Trophoblast cell (in vitro differentiated cells and primary cell): Measurements from ENCODE around the gene SAMD14.

Experiments
- DNase-seq, 2 donors: peaks; one replicate each; pipeline ENCODE4 v3.0.0-alpha.2; 2016
- H2AFZ ChIP-seq: 2 replicates; pipeline ENCODE4 v1.6.1; 2013; ENCODE audit warnings: low read length, moderate library complexity, mild to moderate bottlenecking; ENCODE audit not compliant: insufficient read depth, poor library complexity
- H2AK5ac ChIP-seq: 2 replicates; pipeline ENCODE4 v1.6.1; 2013; ENCODE audit warnings: mild to moderate bottlenecking, low read length
- H2BK120ac ChIP-seq: 2 replicates; pipeline ENCODE4 v1.6.1; 2013; ENCODE audit warnings: low read length, mild to moderate bottlenecking, moderate library complexity; ENCODE audit not compliant: insufficient read depth, poor library complexity
- H2BK12ac ChIP-seq: 2 replicates; pipeline ENCODE4 v1.6.1; 2013; ENCODE audit warnings: mild to moderate bottlenecking, low read length, moderate library complexity
- H2BK5ac ChIP-seq: 2 replicates; pipeline ENCODE4 v1.6.1; 2013; ENCODE audit warnings: low read length, low read depth, moderate library complexity, mild to moderate bottlenecking; ENCODE audit not compliant: poor library complexity
- H3K14ac ChIP-seq: 2 replicates; pipeline ENCODE4 v1.6.1; 2013; ENCODE audit warnings: mild to moderate bottlenecking, low read length
- H3K18ac ChIP-seq: 2 replicates; pipeline ENCODE4 v1.6.1; 2013; ENCODE audit warnings: mild to moderate bottlenecking, low read length
- H3K23ac ChIP-seq: 2 replicates; pipeline ENCODE4 v1.6.1; 2013; ENCODE audit warnings: low read length
- H3K27ac ChIP-seq: 2 replicates; pipeline ENCODE4 v1.5.1; 2013; ENCODE audit warnings: low read depth, mild to moderate bottlenecking, inconsistent platforms, low read length, moderate library complexity
- H3K27me3 ChIP-seq: 2 replicates; pipeline ENCODE4 v1.6.1; 2013; ENCODE audit warnings: inconsistent platforms, mild to moderate bottlenecking, low read length, moderate library complexity; ENCODE audit not compliant: insufficient read depth
- H3K36me3 ChIP-seq, 2 experiments: 1 replicate in 1 of 2; 2 replicates in 1 of 2; pipeline ENCODE4 v1.6.1; 2013; ENCODE audit warnings: low read length in 2 of 2, mild to moderate bottlenecking in 2 of 2, moderate library complexity in 1 of 2; ENCODE audit not compliant: insufficient read depth in 2 of 2, control insufficient read depth in 1 of 2
- H3K4ac ChIP-seq: 2 replicates; pipeline ENCODE4 v1.6.1; 2013; ENCODE audit warnings: low read depth, mild to moderate bottlenecking, low read length, moderate library complexity
- H3K4me1 ChIP-seq, 2 experiments: 1 replicate in 1 of 2; 2 replicates in 1 of 2; pipeline ENCODE4 v1.6.1; 2013; ENCODE audit warnings: low read length in 2 of 2, mild to moderate bottlenecking in 2 of 2, moderate library complexity in 1 of 2; ENCODE audit not compliant: insufficient read depth in 2 of 2, control insufficient read depth in 1 of 2
- H3K4me2 ChIP-seq: 2 replicates; pipeline ENCODE4 v1.6.1; 2013; ENCODE audit warnings: inconsistent platforms, mild to moderate bottlenecking, low read length, moderate library complexity
- H3K4me3 ChIP-seq: 2 replicates; pipeline ENCODE4 v1.5.1; 2013; ENCODE audit warnings: mild to moderate bottlenecking, low read depth, low read length, inconsistent platforms
- H3K79me1 ChIP-seq: one replicate; pipeline ENCODE4 v1.6.1; 2013; ENCODE audit warnings: low read length
- H3K79me2 ChIP-seq: 2 replicates; pipeline ENCODE4 v1.6.1; 2013; ENCODE audit warnings: low read length, mild to moderate bottlenecking; ENCODE audit not compliant: control insufficient read depth, insufficient read depth, poor library complexity
- H3K9ac ChIP-seq: 2 replicates; pipeline ENCODE4 v1.6.1; 2013; ENCODE audit warnings: mild to moderate bottlenecking, low read length
- H3K9me3 ChIP-seq: 2 replicates; pipeline ENCODE4 v1.6.1; 2013; ENCODE audit warnings: low read depth, mild to moderate bottlenecking, control low read depth, inconsistent platforms, low read length; ENCODE audit not compliant: insufficient read depth
- H4K12ac ChIP-seq: 2 replicates; pipeline ENCODE4 v1.6.1; 2013; ENCODE audit warnings: low read depth, mild to moderate bottlenecking, low read length, moderate library complexity
- H4K8ac ChIP-seq: 2 replicates; pipeline ENCODE4 v1.6.1; 2013; ENCODE audit warnings: low read depth, mild to moderate bottlenecking, low read length, moderate library complexity
- H4K91ac ChIP-seq: one replicate; pipeline ENCODE4 v1.6.1; 2013; ENCODE audit warnings: low read depth, mild to moderate bottlenecking, low read length, moderate library complexity
- WGBS: extraction: QIAGEN DNeasy Blood & Tissue Kit; methylation state at CpG from one replicate; pipeline ENCODE4 v1.1.7; 2013; ENCODE audit warnings: missing lambda C conversion rate; ENCODE audit not compliant: insufficient read length, insufficient coverage; ENCODE audit errors: extremely low coverage; 5-methylcytosine and 5-hydroxymethylcytosine counted together

The SAMD14 gene

DNA sequence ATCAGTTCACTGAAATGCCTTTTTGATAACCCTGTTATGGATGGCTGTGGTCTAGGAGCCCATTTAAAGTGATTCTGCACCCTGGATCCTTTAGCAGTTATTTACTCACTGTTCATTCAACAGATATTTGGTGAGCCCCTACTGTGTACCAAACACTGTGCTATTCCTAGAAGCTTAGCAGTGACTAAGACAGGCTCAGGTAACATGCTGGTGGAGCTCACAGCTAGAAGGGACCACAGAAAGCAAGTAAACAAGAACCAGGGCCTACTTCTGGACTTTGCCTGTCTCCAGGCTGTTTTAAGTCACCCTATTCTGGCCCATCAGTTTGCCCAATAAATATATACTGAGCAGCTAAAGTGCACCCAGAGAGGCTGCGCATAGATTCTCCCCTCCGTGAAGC is 63.0 kb downstream of the SAMD14 start:
- no peak overlapping the region for H3K4ac ChIP-seq
- H3K4me1 ChIP-seq, result peaks cover 25 to 29% of the 10 kb centered on the region in 2 experiments
- H3K79me2 ChIP-seq, result peaks cover 1% of the 10 kb centered on the region
- no peak overlapping the region for H3K4me2 ChIP-seq
- H3K9me3 ChIP-seq, result no peaks in the 10 kb centered on the region
- H4K91ac ChIP-seq, result no peak overlapping the region
- H3K23ac ChIP-seq, result no peak overlapping the region
- H2BK5ac ChIP-seq, result no peak overlapping the region
- H3K14ac ChIP-seq, result no peak overlapping the region
- no peak overlapping the region for H4K8ac ChIP-seq
- H3K79me1 ChIP-seq, result peaks cover 12% of the 10 kb centered on the region
- H3K18ac ChIP-seq, result no peak overlapping the region
- no peak for DNase-seq
- peaks cover 29 to 34% of the 10 kb centered on the region in 2 experiments for H3K36me3 ChIP-seq
- H3K4me3 ChIP-seq, result no peak overlapping the region
- no peak overlapping the region for H2BK120ac ChIP-seq
- H2BK12ac ChIP-seq, result no peak overlapping the region
- no peak overlapping the region for H4K12ac ChIP-seq
- no peak overlapping the region for H2AK5ac ChIP-seq
- H3K27ac ChIP-seq, result no peak overlapping the region
- no peak overlapping the region for H2AFZ ChIP-seq
- WGBS, result no CpG with 5 or more reads among the region's 2 CpGs
- no peaks in the 10 kb centered on the region for H3K27me3 ChIP-seq
- H3K9ac ChIP-seq, result no peak overlapping the region

DNA sequence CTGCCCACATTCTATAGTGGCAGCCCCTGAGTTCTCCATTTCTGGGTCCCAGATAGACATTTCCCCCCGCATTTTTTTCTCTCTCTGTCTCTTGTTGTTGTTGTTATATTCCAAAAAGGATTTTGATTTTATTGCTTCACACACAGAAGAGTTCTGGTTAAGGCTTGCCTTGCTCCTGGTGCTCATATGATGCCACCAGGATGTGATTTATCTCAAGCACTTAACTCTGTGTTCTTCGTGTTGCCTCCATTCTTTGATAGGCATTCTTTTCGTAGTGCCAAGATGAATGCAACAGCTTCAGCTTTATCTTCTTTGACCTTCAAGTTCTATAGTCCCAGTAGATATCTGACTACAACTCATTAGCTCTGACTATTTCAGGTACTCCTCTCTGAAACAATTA is 64.9 kb downstream of the SAMD14 start:
- WGBS, result no CpG with 5 or more reads among the region's 3 CpGs

DNA sequence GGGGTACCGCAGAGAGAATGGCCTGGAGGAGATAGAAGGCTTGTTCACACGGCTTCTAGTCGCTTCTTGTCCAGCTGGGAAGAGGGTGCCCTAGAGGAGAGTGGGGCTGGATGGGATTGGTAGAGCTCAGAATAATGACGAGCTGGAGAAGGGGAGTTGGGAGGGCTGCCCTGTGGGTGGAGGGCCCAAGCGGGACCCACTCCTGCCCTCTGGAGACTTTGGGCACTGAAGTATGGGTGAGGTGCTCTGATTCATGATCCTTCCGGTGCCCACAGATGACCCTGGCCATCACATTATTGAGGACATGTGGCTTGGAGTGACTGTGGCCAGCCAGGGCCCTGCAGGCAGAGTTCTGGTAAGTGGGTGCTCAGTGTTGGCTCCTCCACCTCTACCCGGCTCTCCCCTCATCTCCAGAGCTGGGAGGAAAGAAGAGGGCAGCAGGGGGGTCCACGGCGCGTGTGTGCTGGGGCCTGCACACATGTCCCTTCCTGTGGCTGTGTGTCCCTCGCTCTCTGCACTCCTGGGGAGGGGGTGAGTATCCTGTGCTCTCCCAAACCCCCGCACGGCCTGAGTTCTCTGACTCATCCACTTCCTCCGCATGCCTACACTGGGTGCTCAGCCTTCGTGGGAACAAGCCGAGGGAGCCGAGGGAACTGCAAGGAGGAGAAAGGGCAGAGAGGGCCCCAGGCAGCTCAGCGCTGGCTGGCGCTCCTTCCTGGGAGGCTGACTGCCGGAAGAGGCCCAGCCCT is 65.5 kb downstream of the SAMD14 start:
- H3K18ac ChIP-seq, result peak overlapping the region; percentile 68
- H3K79me2 ChIP-seq, result peaks cover 1% of the 10 kb centered on the region
- H3K27ac ChIP-seq, result peak overlapping the region; percentile 73
- peak overlapping the region; percentile 62 for H2BK120ac ChIP-seq
- DNase-seq, result peak; percentile 86 to 88
- no peaks in the 10 kb centered on the region for H3K27me3 ChIP-seq
- peaks cover 12 to 14% of the 10 kb centered on the region in 2 experiments for H3K36me3 ChIP-seq
- no peak overlapping the region for H3K4me3 ChIP-seq
- H4K91ac ChIP-seq, result peak overlapping the region; percentile 80
- peak overlapping the region; percentile 10 for H2AK5ac ChIP-seq
- H3K4me2 ChIP-seq, result peak overlapping the region; percentile 24
- peaks cover 39 to 44% of the 10 kb centered on the region in 2 experiments for H3K4me1 ChIP-seq
- H3K4ac ChIP-seq, result peak overlapping the region; percentile 48
- peak overlapping the region; percentile 29 for H2BK12ac ChIP-seq
- H3K9me3 ChIP-seq, result no peaks in the 10 kb centered on the region
- H3K23ac ChIP-seq, result no peak overlapping the region
- H4K12ac ChIP-seq, result no peak overlapping the region
- H3K79me1 ChIP-seq, result peaks cover 15% of the 10 kb centered on the region
- H2AFZ ChIP-seq, result no peak overlapping the region
- WGBS, result no CpG with 5 or more reads among the region's 20 CpGs
- H4K8ac ChIP-seq, result peak overlapping the region; percentile 15
- peak overlapping the region; percentile 47 for H2BK5ac ChIP-seq
- peak overlapping the region; percentile 67 for H3K14ac ChIP-seq
- no peak overlapping the region for H3K9ac ChIP-seq

More for the DNA sequence above, 64.9 kb downstream of the SAMD14 start:
- peak overlapping the region; percentile 24 for H3K4me2 ChIP-seq
- no peak overlapping the region for H2BK5ac ChIP-seq
- H3K4me3 ChIP-seq, result no peak overlapping the region
- no peak overlapping the region for H2BK12ac ChIP-seq
- DNase-seq, result no peak
- H3K18ac ChIP-seq, result no peak overlapping the region
- no peak overlapping the region for H4K8ac ChIP-seq
- H3K27me3 ChIP-seq, result no peaks in the 10 kb centered on the region
- peaks cover 1% of the 10 kb centered on the region for H3K79me2 ChIP-seq
- H3K79me1 ChIP-seq, result peaks cover 15% of the 10 kb centered on the region
- H2AK5ac ChIP-seq, result no peak overlapping the region
- no peak overlapping the region for H3K4ac ChIP-seq
- H3K4me1 ChIP-seq, result peaks cover 34 to 37% of the 10 kb centered on the region in 2 experiments
- peak overlapping the region; percentile 21 for H3K27ac ChIP-seq
- H3K23ac ChIP-seq, result no peak overlapping the region
- H3K9ac ChIP-seq, result no peak overlapping the region
- no peak overlapping the region for H4K12ac ChIP-seq
- peaks cover 15 to 18% of the 10 kb centered on the region in 2 experiments for H3K36me3 ChIP-seq
- no peak overlapping the region for H2AFZ ChIP-seq
- no peak overlapping the region for H4K91ac ChIP-seq
- H3K9me3 ChIP-seq, result no peaks in the 10 kb centered on the region
- no peak overlapping the region for H3K14ac ChIP-seq
- H2BK120ac ChIP-seq, result no peak overlapping the region

DNA sequence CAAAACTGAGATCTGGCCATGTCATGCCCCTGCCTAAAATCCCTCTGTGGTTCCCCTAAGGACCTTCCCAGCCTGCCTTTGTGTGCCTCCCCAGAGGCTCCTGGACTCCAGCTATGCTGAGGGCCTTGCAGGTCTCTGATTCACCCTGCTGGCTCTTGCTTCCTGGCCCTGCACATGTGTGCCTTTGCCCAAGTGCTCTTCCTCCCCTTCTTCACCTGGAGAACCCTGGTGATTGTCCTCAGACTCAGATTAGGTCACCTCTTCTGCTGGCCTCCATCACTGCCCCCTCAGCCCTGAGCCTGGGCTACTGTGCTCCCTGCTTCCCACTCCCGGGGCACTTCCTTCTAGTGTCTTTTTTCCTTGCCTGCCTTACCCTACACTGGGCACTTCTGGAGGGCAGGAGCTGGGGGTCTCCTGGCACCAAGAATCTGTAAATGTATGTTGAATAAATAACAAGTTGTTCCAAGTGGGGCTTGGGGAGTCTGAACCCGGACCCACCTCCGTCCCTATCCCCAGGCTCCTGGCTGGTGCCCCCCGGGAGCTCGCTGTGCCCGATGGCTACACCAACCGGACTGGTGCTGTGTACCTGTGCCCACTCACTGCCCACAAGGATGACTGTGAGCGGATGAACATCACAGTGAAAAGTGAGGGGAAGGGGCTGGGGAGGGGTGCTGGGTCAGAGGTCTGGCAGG is 66.3 kb downstream of the SAMD14 start:
- Histone ChIP-seq H3K4me2 (no peak overlapping the region), H3K4me1 (peaks cover 46 to 51% of the 10 kb centered on the region in 2 experiments), H3K4me3 (no peak overlapping the region), H3K4ac (peak overlapping the region; percentile 21), H3K23ac (no peak overlapping the region), H2BK12ac (peak overlapping the region; percentile 29), H3K9ac (no peak overlapping the region), H3K9me3 (no peaks in the 10 kb centered on the region), H3K27me3 (no peaks in the 10 kb centered on the region), H3K27ac (peak overlapping the region; percentile 73), H2BK120ac (peak overlapping the region; percentile 62), H3K14ac (peak overlapping the region; percentile 32), H2AK5ac (peak overlapping the region; percentile 92), H3K79me1 (peaks cover 15% of the 10 kb centered on the region), H4K91ac (peak overlapping the region; percentile 80), H4K12ac (no peak overlapping the region), H4K8ac (peak overlapping the region; percentile 9), H2BK5ac (no peak overlapping the region), H3K79me2 (peaks cover 1% of the 10 kb centered on the region), H3K18ac (peak overlapping the region; percentile 69), H3K36me3 (peaks cover 12% of the 10 kb centered on the region in 2 experiments), H2AFZ (no peak overlapping the region)
- WGBS, result no CpG with 5 or more reads among the region's 8 CpGs
- DNase-seq, result peak; percentile 79 to 84
